GM21737 (cell line): Measurements from ENCODE around the gene NTNG2.

Experiments
- ATAC-seq: cut with Tn5 transposase; IDR thresholded peaks from one replicate; pipeline ENCODE4 v1.9.1; 2021; ENCODE audit warnings: mild to moderate bottlenecking, moderate library complexity; ENCODE audit not compliant: unreplicated experiment

Gene NTNG2

GRCh38 chr9:132233138-132233537 lies 71.3 kb downstream of the NTNG2 start:
- ATAC-seq = no peak

- ATAC-seq = no peak
These were observed 72.7 kb downstream of the NTNG2 start for GRCh38 chr9:132234535-132234934.

- ATAC-seq = no peak
These were observed 73.3 kb downstream of the NTNG2 start for GRCh38 chr9:132235125-132235524.

GRCh38 chr9:132235894-132236661 lies 74.2 kb downstream of the NTNG2 start:
- ATAC-seq = no peak

- ATAC-seq = no peak
These were observed 74.9 kb downstream of the NTNG2 start for GRCh38 chr9:132236662-132237311.

GRCh38 chr9:132237481-132237880 lies 75.6 kb downstream of the NTNG2 start:
- ATAC-seq = no peak

- ATAC-seq = no peak
These were observed 76.4 kb downstream of the NTNG2 start for GRCh38 chr9:132238026-132238972.

GRCh38 chr9:132238992-132239391 lies 77.1 kb downstream of the NTNG2 start:
- ATAC-seq = no peak

- ATAC-seq = no peak
These were observed 77.7 kb downstream of the NTNG2 start for GRCh38 chr9:132239518-132239917.

GRCh38 chr9:132239999-132240840 lies 78.4 kb downstream of the NTNG2 start:
- no peak for ATAC-seq

- ATAC-seq = peak; percentile 78
These were observed 79.1 kb downstream of the NTNG2 start for GRCh38 chr9:132240841-132241482.

- ATAC-seq = peak; percentile 1
These were observed 79.6 kb downstream of the NTNG2 start for GRCh38 chr9:132241483-132241839.

GRCh38 chr9:132241840-132242620 lies 80.2 kb downstream of the NTNG2 start:
- no peak for ATAC-seq

GRCh38 chr9:132242621-132243155 lies 80.8 kb downstream of the NTNG2 start:
- ATAC-seq = no peak

- no peak for ATAC-seq
These were observed 81.6 kb downstream of the NTNG2 start for GRCh38 chr9:132243156-132244074.

- ATAC-seq = no peak
These were observed 83.0 kb downstream of the NTNG2 start for GRCh38 chr9:132244582-132245455.

GRCh38 chr9:132245465-132245864 lies 83.6 kb downstream of the NTNG2 start:
- no peak for ATAC-seq
